IMR-90 (cell line): ENCODE data around the gene FHL2. TPM values are rescaled to one million over a fixed set of nuclear protein-coding genes. Genes with fewer than 3 reads are reported as not detected.
A peak's percentile ranks its signal among the peaks of the same experiment; 100 is the strongest.

Experiments used
- ATAC-seq: fragments of 200-7000 bp; cut with Tn5 transposase; 2 replicates; pipeline ENCODE4 v1.9.1; 2020; ENCODE audit warnings: low read depth, mild to moderate bottlenecking, moderate library complexity
- BruUV-seq: library from RNA; stranded (reverse); fragments of 400-500 nt; replicated peaks from 2 replicates; lab custom pipeline; 2021; lab: Mats Ljungman, UMichigan
- CTCF ChIA-PET: fragments of 300-600 bp; formaldehyde crosslinking; extraction: SDS; loops from one replicate; lab custom pipeline; 2021; ENCODE audit warnings: antibody characterized with exemption; lab: Yijun Ruan, JAX
- POLR2A ChIA-PET: fragments of 300-600 bp; sonication (Branson Sonifier 250); formaldehyde crosslinking; loops from one replicate; lab custom pipeline; 2022; ENCODE audit warnings: antibody characterized with exemption; ENCODE audit not compliant: unreplicated experiment; lab: Charles Lee
- DNase-seq: peaks from one replicate; pipeline ENCODE4 v3.0.0; 2013
- H2AFZ ChIP-seq: replicated peaks from 2 replicates; pipeline ENCODE3; 2013; ENCODE audit warnings: low read length, mild to moderate bottlenecking; ENCODE audit not compliant: poor library complexity
- H2AK5ac ChIP-seq: 2 replicates; pipeline ENCODE4 v1.6.1; 2013; ENCODE audit warnings: low read depth, low read length, inconsistent platforms
- H2AK9ac ChIP-seq: replicated peaks from 2 replicates; pipeline ENCODE3; 2013; ENCODE audit warnings: mild to moderate bottlenecking, low read depth, low read length, moderate library complexity; ENCODE audit not compliant: poor library complexity
- H2BK120ac ChIP-seq: 2 replicates; pipeline ENCODE4 v1.6.1; 2013; ENCODE audit warnings: low read depth, low read length, inconsistent platforms
- H2BK15ac ChIP-seq: 3 replicates; pipeline ENCODE4 v1.6.1; 2013; ENCODE audit warnings: low read depth, low read length, inconsistent platforms
- H2BK20ac ChIP-seq: 2 replicates; pipeline ENCODE4 v1.6.1; 2013; ENCODE audit warnings: low read depth, mild to moderate bottlenecking, inconsistent platforms, low read length, moderate library complexity
- H2BK5ac ChIP-seq: 2 replicates; pipeline ENCODE4 v1.6.1; 2013; ENCODE audit warnings: mild to moderate bottlenecking, low read depth, low read length, inconsistent platforms; ENCODE audit not compliant: poor library complexity, severe bottlenecking
- H3K14ac ChIP-seq: replicated peaks from 2 replicates; pipeline ENCODE4 v1.6.1; 2013; ENCODE audit warnings: low read depth, low read length, inconsistent platforms
- H3K18ac ChIP-seq: 2 replicates; pipeline ENCODE4 v1.6.1; 2013; ENCODE audit warnings: low read depth, low read length, control low read depth
- H3K23ac ChIP-seq: 2 replicates; pipeline ENCODE4 v1.6.1; 2013; ENCODE audit warnings: low read depth, low read length, inconsistent platforms
- H3K27ac ChIP-seq: 2 replicates; pipeline ENCODE4 v1.5.1; 2013; ENCODE audit warnings: mild to moderate bottlenecking, control low read depth, low read length; ENCODE audit not compliant: insufficient read depth
- H3K27me3 ChIP-seq: 2 replicates; pipeline ENCODE4 v1.6.1; 2013; ENCODE audit warnings: low read length; ENCODE audit not compliant: control insufficient read depth, insufficient read depth
- H3K36me3 ChIP-seq: 2 replicates; pipeline ENCODE4 v1.6.1; 2013; ENCODE audit warnings: low read length, mixed read lengths; ENCODE audit not compliant: control insufficient read depth, insufficient read depth
- H3K4ac ChIP-seq: 2 replicates; pipeline ENCODE4 v1.6.1; 2013; ENCODE audit warnings: low read depth, low read length, inconsistent platforms
- H3K4me1 ChIP-seq: 2 replicates; pipeline ENCODE4 v1.6.1; 2013; ENCODE audit warnings: low read length, mixed read lengths; ENCODE audit not compliant: control insufficient read depth, insufficient read depth
- H3K4me2 ChIP-seq: 2 replicates; pipeline ENCODE4 v1.6.1; 2013; ENCODE audit warnings: low read depth, mild to moderate bottlenecking, control low read depth, low read length, moderate library complexity
- H3K4me3 ChIP-seq: 2 replicates; pipeline ENCODE4 v1.5.1; 2013; ENCODE audit warnings: low read depth, mild to moderate bottlenecking, control low read depth, low read length, moderate library complexity; ENCODE audit not compliant: insufficient read depth
- H3K56ac ChIP-seq: 2 replicates; pipeline ENCODE4 v1.6.1; 2013; ENCODE audit warnings: low read length, inconsistent platforms; ENCODE audit not compliant: insufficient read depth; ENCODE audit errors: extremely low read depth
- H3K79me1 ChIP-seq, 2 experiments: 2 replicates each; pipeline ENCODE4 v1.6.1; 2013; ENCODE audit warnings: low read length in 2 of 2, inconsistent platforms in 1 of 2, low read depth in 1 of 2
- H3K9ac ChIP-seq: 2 replicates; pipeline ENCODE4 v1.6.1; 2013; ENCODE audit warnings: low read depth, low read length, control low read depth
- H3K9me1 ChIP-seq: 2 replicates; pipeline ENCODE4 v1.6.1; 2013; ENCODE audit warnings: low read length, inconsistent platforms; ENCODE audit not compliant: insufficient read depth
- H3K9me3 ChIP-seq: 2 replicates; pipeline ENCODE4 v1.6.1; 2013; ENCODE audit warnings: low read length; ENCODE audit not compliant: control insufficient read depth, insufficient read depth
- H4K20me1 ChIP-seq: 2 replicates; pipeline ENCODE4 v1.6.1; 2013; ENCODE audit warnings: low read length, inconsistent platforms; ENCODE audit not compliant: insufficient read depth
- H4K5ac ChIP-seq: 2 replicates; pipeline ENCODE4 v1.6.1; 2013; ENCODE audit warnings: mild to moderate bottlenecking, low read depth, low read length, control low read depth
- H4K8ac ChIP-seq, 2 experiments: 2 replicates each; pipeline ENCODE4 v1.6.1; 2013; ENCODE audit warnings: low read depth in 2 of 2, low read length in 2 of 2, control low read depth in 1 of 2, inconsistent platforms in 1 of 2
- H4K91ac ChIP-seq: 2 replicates; pipeline ENCODE4 v1.6.1; 2013; ENCODE audit warnings: low read depth, low read length, inconsistent platforms; ENCODE audit not compliant: insufficient read depth
- FOS ChIP-seq: fragments of 150-350 bp; IDR thresholded peaks from 2 replicates; pipeline ENCODE4 v1.6.1; 2016; ENCODE audit warnings: low read depth, low read length
- MAZ ChIP-seq: IDR thresholded peaks from 2 replicates; pipeline ENCODE4 v1.6.1; 2012; ENCODE audit warnings: low read depth, mild to moderate bottlenecking, low read length, improper control_type of control experiment, moderate library complexity, borderline replicate concordance
- NFE2L2 ChIP-seq: fragments of 150-350 bp; IDR thresholded peaks from 2 replicates; pipeline ENCODE4 v1.6.1; 2016; ENCODE audit warnings: low read depth, mild to moderate bottlenecking, low read length
- POLR2A ChIP-seq: IDR thresholded peaks from 2 replicates; pipeline ENCODE4 v1.6.1; 2012; ENCODE audit warnings: mild to moderate bottlenecking, low read depth, low read length
- RFX5 ChIP-seq: IDR thresholded peaks from 2 replicates; pipeline ENCODE4 v1.8.0; 2012; ENCODE audit warnings: low read depth, mild to moderate bottlenecking, low read length, moderate library complexity
- SMC3 ChIP-seq: fragments of 150-350 bp; IDR thresholded peaks from 2 replicates; pipeline ENCODE4 v1.6.1; 2016; ENCODE audit warnings: low read depth, mild to moderate bottlenecking, antibody characterized with exemption, low read length, moderate library complexity
- USF2 ChIP-seq: fragments of 150-350 bp; IDR thresholded peaks from 2 replicates; pipeline ENCODE4 v1.6.1; 2017; ENCODE audit warnings: mild to moderate bottlenecking, antibody characterized with exemption, low read length, low read depth
- WGBS, 2 experiments: methylation state at CpG; one replicate each; pipeline versions ENCODE4 v1.1.5 to v1.1.7; 2013; ENCODE audit warnings: missing lambda C conversion rate in 2 of 2; ENCODE audit not compliant: insufficient read length in 1 of 2; ENCODE audit errors: extremely low coverage in 2 of 2; 5-methylcytosine and 5-hydroxymethylcytosine counted together
- dilution Hi-C: fragments of 300-500 bp; cut with HindIII; formaldehyde crosslinking; loops from one replicate; pipeline ENCODE4 v1.14.3; 2018; ENCODE audit warnings: low sequenced_read_pairs; ENCODE audit not compliant: unreplicated experiment
- in situ Hi-C: fragments of 300-500 bp; cut with MboI; formaldehyde crosslinking; loops from 3 replicates; pipeline ENCODE4 v1.14.3; 2019; ENCODE audit warnings: low sequenced_read_pairs, inconsistent platforms, mixed read lengths
- intact Hi-C: fragments of 100-400 bp; cut with micrococcal nuclease; formaldehyde crosslinking; loops from 2 replicates; pipeline ENCODE4 v1.10.0; 2022
- polyA plus RNA-seq, 3 experiments: library from polyadenylated mRNA; depleted of rRNA; stranded (reverse); fragments of >200 nt; gene quantifications; 2 replicates each; pipeline ENCODE4 v1.2.3, GENCODE V29; 2012; ENCODE audit warnings: low replicate concordance in 1 of 3
- total RNA-seq: library from RNA; depleted of rRNA; stranded (reverse); fragments of >200 nt; gene quantifications from 2 replicates; pipeline ENCODE4 v1.2.3, GENCODE V29; 2012

The FHL2 gene
- total and polyA plus RNA-seq, 2 of the 4 experiments (the other 2 are of a cell fraction): 464 to 550 TPM

GRCh38 chr2:105329197-105329554, 69.7 kb downstream of the FHL2 start:
- Histone ChIP-seq H2AFZ (peak overlapping the region; percentile 90), H3K18ac (peak overlapping the region; percentile 84), H3K4ac (peak overlapping the region; percentile 75), H3K23ac (peak overlapping the region; percentile 95), H2AK9ac (peak overlapping the region; percentile 85), H3K79me1 (peaks cover 40 to 50% of the 10 kb centered on the region in 2 experiments), H3K56ac (no peak overlapping the region), H2BK15ac (peak overlapping the region; percentile 26; the same call in 1 of the 3 replicates), H3K9ac (peak overlapping the region; percentile 78), H3K4me2 (peak overlapping the region; percentile 100), H3K4me3 (peak overlapping the region; percentile 93), H4K8ac (peak overlapping the region; percentile 70 to 89; a peak in 2 of 4 replicates), H3K36me3 (no peaks in the 10 kb centered on the region), H4K20me1 (peaks cover 5% of the 10 kb centered on the region; the same call in 1 of the 2 replicates), H3K27ac (peak overlapping the region; percentile 6; the same call in 1 of the 2 replicates), H3K9me1 (peaks cover 21% of the 10 kb centered on the region), H2AK5ac (peak overlapping the region; percentile 91), H4K5ac (peak overlapping the region; percentile 81), H2BK120ac (0 out of 2 replicates have a peak overlapping the region, but pooled peaks have one; percentile 23), H3K9me3 (no peaks in the 10 kb centered on the region), H2BK20ac (no peak overlapping the region), H3K4me1 (peaks cover 21% of the 10 kb centered on the region), H2BK5ac (peak overlapping the region; percentile 12), H4K91ac (peak overlapping the region; percentile 63), H3K27me3 (no peaks in the 10 kb centered on the region), H3K14ac (peak overlapping the region; percentile 83)
- ChIA-PET POLR2A (no interaction called here), CTCF (interaction anchor here (0.6 kb wide), 1 partner anchor 10 kb away, joined by 4 read pairs; no protein-coding TSS in a partner anchor)
- in situ Hi-C loops: loop anchor here (25.0 kb wide), 1 partner anchor 458 kb away; no protein-coding TSS in a partner anchor
- intact Hi-C loops: no loop called here
- TF ChIP-seq MAZ (no peak), USF2 (no peak), RFX5 (no peak), NFE2L2 (no peak), FOS (no peak), POLR2A (no peak), SMC3 (no peak)
- dilution Hi-C loops: no loop called here
- WGBS, 2 experiments: 0% methylated on average over 1 of the region's 17 CpGs; no CpG with 5 or more reads in 1 of the 2 experiments
- no TSS peak for BruUV-seq
- peak; percentile 3 for ATAC-seq
- DNase-seq: no peak
